HEK293 (cell line): ENCODE results near the gene ARL15.

Source experiments
- HIC1 ChIP-seq: fragments of 450-650 bp; formaldehyde crosslinking; IDR thresholded peaks from 2 replicates; pipeline ENCODE4 v1.5.1; 2016; ENCODE audit warnings: missing biosample characterization, missing genetic modification characterization
- HOXD13 ChIP-seq: sonication (generic); formaldehyde crosslinking; IDR thresholded peaks from 2 replicates; pipeline ENCODE4 v1.8.0; 2022; ENCODE audit warnings: missing genetic modification reagents, borderline replicate concordance
- KLF9 ChIP-seq: fragments of 450-650 bp; formaldehyde crosslinking; IDR thresholded peaks from 2 replicates; pipeline ENCODE4 v1.5.1; 2016; ENCODE audit warnings: missing biosample characterization, missing genetic modification characterization, low read depth
- OSR2 ChIP-seq: fragments of 450-650 bp; formaldehyde crosslinking; IDR thresholded peaks from 2 replicates; pipeline ENCODE4 v1.5.1; 2016; ENCODE audit warnings: missing biosample characterization, missing genetic modification characterization
- PRDM4 ChIP-seq: fragments of 450-650 bp; formaldehyde crosslinking; IDR thresholded peaks from 2 replicates; pipeline ENCODE4 v1.5.1; 2017; ENCODE audit warnings: missing biosample characterization, missing genetic modification characterization
- TCF7L2 ChIP-seq: IDR thresholded peaks from 2 replicates; pipeline ENCODE4 v1.6.1; 2011; ENCODE audit warnings: low read depth, mild to moderate bottlenecking, inconsistent platforms, low read length, moderate library complexity, borderline replicate concordance
- ZBTB10 ChIP-seq: fragments of 450-650 bp; formaldehyde crosslinking; IDR thresholded peaks from 2 replicates; pipeline ENCODE4 v1.5.1; 2016; ENCODE audit warnings: missing biosample characterization, missing genetic modification characterization
- ZBTB26 ChIP-seq: fragments of 450-650 bp; formaldehyde crosslinking; optimal IDR thresholded peaks from 2 replicates; pipeline ENCODE3; 2016; ENCODE audit warnings: missing biosample characterization, mild to moderate bottlenecking, missing genetic modification characterization
- ZBTB8A ChIP-seq: fragments of 450-650 bp; formaldehyde crosslinking; IDR thresholded peaks from 2 replicates; pipeline ENCODE4 v1.5.1; 2016; ENCODE audit warnings: missing biosample characterization, missing genetic modification characterization
- ZNF10 ChIP-seq: fragments of 450-650 bp; formaldehyde crosslinking; IDR thresholded peaks from 2 replicates; pipeline ENCODE4 v1.5.1; 2017; ENCODE audit warnings: missing biosample characterization, missing genetic modification characterization
- ZNF133 ChIP-seq: fragments of 450-650 bp; formaldehyde crosslinking; IDR thresholded peaks from 2 replicates; pipeline ENCODE4 v1.5.1; 2016; ENCODE audit warnings: missing biosample characterization, missing genetic modification characterization
- ZNF140 ChIP-seq: fragments of 450-650 bp; formaldehyde crosslinking; IDR thresholded peaks from 2 replicates; pipeline ENCODE4 v1.5.1; 2016; ENCODE audit warnings: missing biosample characterization, missing genetic modification characterization
- ZNF24 ChIP-seq: fragments of 450-650 bp; formaldehyde crosslinking; IDR thresholded peaks from 2 replicates; pipeline ENCODE4 v1.5.1; 2016; ENCODE audit warnings: missing biosample characterization, missing genetic modification characterization
- ZNF266 ChIP-seq: fragments of 450-650 bp; formaldehyde crosslinking; IDR thresholded peaks from 2 replicates; pipeline ENCODE4 v1.5.1; 2016; ENCODE audit warnings: missing biosample characterization, missing genetic modification characterization, low read depth
- ZNF311 ChIP-seq: fragments of 450-650 bp; formaldehyde crosslinking; IDR thresholded peaks from 2 replicates; pipeline ENCODE4 v1.5.1; 2017; ENCODE audit warnings: missing biosample characterization, missing genetic modification characterization, borderline replicate concordance
- ZNF398 ChIP-seq: fragments of 450-650 bp; formaldehyde crosslinking; IDR thresholded peaks from 2 replicates; pipeline ENCODE4 v1.5.1; 2017; ENCODE audit warnings: missing biosample characterization, missing genetic modification characterization
- ZNF544 ChIP-seq: fragments of 450-650 bp; formaldehyde crosslinking; IDR thresholded peaks from 2 replicates; pipeline ENCODE4 v1.5.0; 2017; ENCODE audit warnings: missing biosample characterization, missing genetic modification characterization
- ZNF610 ChIP-seq: fragments of 450-650 bp; formaldehyde crosslinking; IDR thresholded peaks from 2 replicates; pipeline ENCODE4 v1.5.1; 2016; ENCODE audit warnings: missing biosample characterization, missing genetic modification characterization, borderline replicate concordance
- ZNF660 ChIP-seq: fragments of 450-650 bp; IDR thresholded peaks from 2 replicates; pipeline ENCODE4 v1.5.1; 2018; ENCODE audit warnings: missing biosample characterization, mild to moderate bottlenecking, missing genetic modification characterization
- ZNF692 ChIP-seq: fragments of 450-650 bp; formaldehyde crosslinking; IDR thresholded peaks from 2 replicates; pipeline ENCODE4 v1.5.1; 2016; ENCODE audit warnings: missing biosample characterization, missing genetic modification characterization
- ZNF707 ChIP-seq: fragments of 450-650 bp; formaldehyde crosslinking; IDR thresholded peaks from 2 replicates; pipeline ENCODE4 v1.5.1; 2016; ENCODE audit warnings: missing biosample characterization, missing genetic modification characterization
- ZNF76 ChIP-seq: fragments of 450-650 bp; formaldehyde crosslinking; IDR thresholded peaks from 2 replicates; pipeline ENCODE4; 2016; ENCODE audit warnings: low read depth, missing biosample characterization, missing genetic modification characterization, borderline replicate concordance
- ZNF792 ChIP-seq: fragments of 450-650 bp; formaldehyde crosslinking; IDR thresholded peaks from 2 replicates; pipeline ENCODE4 v1.5.1; 2016; ENCODE audit warnings: missing biosample characterization, missing genetic modification characterization
- ZSCAN16 ChIP-seq: fragments of 450-650 bp; formaldehyde crosslinking; IDR thresholded peaks from 2 replicates; pipeline ENCODE4 v1.5.1; 2016; ENCODE audit warnings: missing biosample characterization, missing genetic modification characterization
- ZSCAN30 ChIP-seq: fragments of 450-650 bp; IDR thresholded peaks from 2 replicates; pipeline ENCODE4 v1.5.1; 2018; ENCODE audit warnings: missing biosample characterization, mild to moderate bottlenecking, missing genetic modification characterization, moderate library complexity
- ZSCAN5A ChIP-seq: fragments of 450-650 bp; formaldehyde crosslinking; IDR thresholded peaks from 2 replicates; pipeline ENCODE4 v1.5.1; 2016; ENCODE audit warnings: missing biosample characterization, missing genetic modification characterization

ARL15 gene

GRCh38 chr5:54310433-54311175 is at the start of gene ARL15 (continued):
- TF ChIP-seq ZNF610 (tag by site-specific recombination) (peak; percentile 82; the same call in 1 of the 2 replicates), ZNF707 (tag by site-specific recombination) (no peak), ZBTB10 (tag by site-specific recombination) (peak; percentile 36), ZBTB8A (tag by site-specific recombination) (no peak; the same call in 1 of the 2 replicates), ZNF692 (peak; percentile 44; the same call in 1 of the 2 replicates), ZNF398 (tag by site-specific recombination) (peak; percentile 74), TCF7L2 (no peak), ZNF140 (no peak), ZNF266 (tag by site-specific recombination) (no peak), ZNF133 (no peak), PRDM4 (tag by site-specific recombination) (no peak), ZNF311 (tag by site-specific recombination) (no peak), ZNF544 (no peak), HIC1 (no peak), ZNF24 (tag by site-specific recombination) (no peak; the same call in 1 of the 2 replicates), ZSCAN5A (tag by site-specific recombination) (no peak), OSR2 (no peak), KLF9 (tag by site-specific recombination) (peak; percentile 92), ZSCAN16 (tag by site-specific recombination) (0 out of 2 replicates have a peak, but pooled peaks have one; percentile 35), ZNF76 (tag by site-specific recombination) (peak; percentile 61; the same call in 1 of the 2 replicates), ZSCAN30 (tag by site-specific recombination) (peak; percentile 33; the same call in 1 of the 2 replicates), ZNF10 (tag by site-specific recombination) (no peak), ZBTB26 (tag by site-specific recombination) (peak; percentile 22), ZNF792 (no peak), ZNF660 (tag by site-specific recombination) (peak; percentile 63), HOXD13 (CRISPR knock-in tag) (no peak)
